ENCODE results near the gene CSTF1.

Gene CSTF1

DNA sequence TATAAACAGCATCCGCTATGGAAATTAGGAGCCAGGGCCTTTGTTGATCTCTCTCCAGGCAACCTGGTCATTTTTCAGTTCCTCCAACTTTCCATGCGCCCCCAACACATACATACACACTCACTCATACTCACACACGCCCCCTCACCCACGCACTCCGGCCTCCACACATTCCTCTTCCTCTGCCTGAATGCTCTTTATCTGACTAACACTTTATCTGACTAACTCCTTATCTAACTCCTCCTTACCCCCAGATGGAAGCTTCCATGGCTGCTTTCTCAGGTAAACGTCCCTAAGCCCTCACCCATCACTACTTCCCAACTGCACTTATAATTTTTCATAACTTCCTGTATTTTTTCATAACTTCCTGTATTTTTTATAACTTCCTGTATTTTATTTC lies 37.1 kb downstream of the CSTF1 start:
- no peak for DNase-seq (ENCODE audit: low spot score)

DNA sequence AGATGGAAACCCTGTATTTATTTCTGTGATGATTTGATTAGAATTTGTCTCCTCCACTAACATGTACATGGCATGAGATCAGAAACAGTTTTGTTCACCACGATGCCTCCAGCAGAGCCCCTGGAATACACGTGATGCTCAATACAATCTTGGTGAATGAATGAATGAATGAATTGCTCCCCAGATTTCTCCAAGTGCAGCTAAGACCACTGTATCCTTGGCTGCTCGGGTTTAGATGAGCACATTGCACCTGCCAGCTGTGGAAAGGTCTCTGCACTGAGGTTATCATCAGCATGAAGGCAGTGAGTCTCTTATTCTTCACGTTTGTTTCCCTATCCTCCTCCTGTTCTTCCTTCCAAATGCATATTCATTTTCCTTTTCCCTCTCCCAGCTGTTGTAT lies 37.5 kb downstream of the CSTF1 start:
- no peak for DNase-seq (ENCODE audit: low spot score)

DNA sequence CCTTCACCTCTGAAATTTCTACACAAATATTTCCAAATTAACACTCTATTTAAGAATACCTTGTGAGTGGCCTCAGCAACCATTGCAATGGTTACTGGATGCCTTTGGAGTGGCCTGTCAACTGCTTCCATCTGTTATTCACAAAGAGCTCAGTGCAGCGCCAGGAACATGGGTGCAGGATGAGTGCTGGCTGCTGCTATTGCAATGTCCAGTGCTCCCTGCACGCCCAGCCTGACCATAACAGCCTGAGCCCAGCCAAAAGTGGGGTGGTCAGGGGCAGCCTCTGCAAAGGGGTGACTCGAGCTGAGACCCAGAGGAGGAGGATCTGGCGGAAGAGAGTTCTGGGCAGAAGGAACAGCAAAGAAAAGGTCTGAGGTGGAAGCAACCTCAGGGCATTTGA lies 38.0 kb downstream of the CSTF1 start:
- no peak for DNase-seq (ENCODE audit: low spot score)

DNA sequence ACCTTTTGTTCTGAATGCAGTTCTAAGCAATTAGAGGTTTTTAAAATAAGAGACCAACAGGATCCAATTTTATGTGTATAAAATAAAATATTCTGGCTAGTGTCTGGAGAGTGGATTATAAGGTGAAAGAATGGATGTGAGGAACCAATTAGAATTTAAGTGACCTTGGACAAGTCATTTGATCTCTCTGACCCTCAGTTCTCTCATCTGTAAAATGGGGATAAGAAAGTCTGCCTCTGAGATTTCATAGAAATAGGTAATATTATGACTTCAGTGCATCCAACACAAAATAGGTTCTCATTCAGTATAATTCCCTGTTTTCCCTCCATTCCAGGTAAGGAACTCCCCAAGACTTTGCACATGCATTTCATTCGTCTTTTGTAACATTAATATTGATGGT lies 38.5 kb downstream of the CSTF1 start:
- DNase-seq (ENCODE audit: low spot score): no peak

DNA sequence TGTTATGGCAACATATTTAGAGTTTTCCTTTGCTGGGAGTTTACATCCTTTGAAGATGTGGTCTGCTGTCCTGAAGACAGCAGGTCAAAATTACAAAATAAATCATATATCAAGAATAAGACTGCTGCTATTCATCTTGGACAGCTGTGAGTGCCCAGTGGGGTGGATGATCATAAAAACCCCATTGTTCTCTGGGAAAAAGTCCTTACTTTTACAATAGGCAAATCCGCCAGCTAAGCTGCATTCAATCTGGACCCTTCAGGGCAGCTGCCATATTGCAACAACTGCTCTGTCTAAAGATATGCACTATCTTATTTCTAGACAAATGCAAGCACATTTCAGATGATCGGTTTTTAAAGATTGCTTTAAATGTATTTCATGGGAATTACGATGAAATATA lies 39.0 kb downstream of the CSTF1 start:
- peak; percentile 77 for DNase-seq (ENCODE audit: low spot score)

DNA sequence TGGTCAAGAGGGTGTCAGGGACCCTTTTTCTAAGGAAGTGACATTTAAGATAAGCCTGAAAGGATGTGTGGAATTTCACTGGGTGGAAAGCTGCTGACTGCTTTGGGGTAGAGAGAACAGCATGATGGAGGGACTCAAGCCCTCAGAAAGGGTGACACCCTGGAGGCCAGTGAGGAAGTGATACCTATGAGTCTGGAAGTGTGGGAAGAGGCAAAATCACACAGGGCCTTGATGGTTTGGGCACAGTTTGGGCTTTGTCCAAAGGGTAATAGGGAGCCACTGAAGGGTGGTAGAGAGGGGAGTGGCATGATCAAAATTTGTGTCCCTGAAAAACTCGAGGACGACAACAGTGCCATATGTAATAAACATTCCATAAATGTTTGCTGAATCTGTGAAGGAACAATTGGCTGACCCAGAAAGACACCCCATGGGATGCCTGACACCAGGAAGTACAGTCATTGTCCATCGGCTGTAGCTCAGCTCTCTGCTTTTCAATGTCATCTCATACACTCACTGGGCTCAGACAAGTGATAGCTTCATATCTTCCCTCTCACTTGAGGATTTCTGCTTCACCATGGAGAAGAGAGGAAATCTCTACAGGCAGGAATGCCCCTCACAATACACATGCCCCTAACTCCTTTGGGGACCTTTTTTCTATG lies 40.9 kb downstream of the CSTF1 start:
- DNase-seq (ENCODE audit: low spot score): no peak

DNA sequence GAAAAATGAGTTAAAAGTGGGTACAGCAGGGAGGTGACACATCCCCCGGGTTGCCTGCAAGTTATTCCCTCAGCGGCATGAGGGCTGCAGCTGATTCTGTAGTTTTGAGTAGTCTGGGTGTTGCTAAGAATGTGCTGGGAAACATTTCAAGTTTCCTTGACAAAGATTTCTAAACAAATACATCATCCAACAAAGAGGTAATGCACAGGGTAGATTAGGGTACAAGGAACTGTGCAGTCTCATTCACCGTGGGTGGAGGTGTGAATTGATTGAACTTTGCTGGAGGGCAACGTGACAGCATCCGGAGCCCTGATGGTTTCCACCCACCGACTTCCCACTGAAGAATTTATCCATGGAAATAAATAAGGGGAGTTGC lies 41.4 kb downstream of the CSTF1 start:
- DNase-seq (ENCODE audit: low spot score): no peak

DNA sequence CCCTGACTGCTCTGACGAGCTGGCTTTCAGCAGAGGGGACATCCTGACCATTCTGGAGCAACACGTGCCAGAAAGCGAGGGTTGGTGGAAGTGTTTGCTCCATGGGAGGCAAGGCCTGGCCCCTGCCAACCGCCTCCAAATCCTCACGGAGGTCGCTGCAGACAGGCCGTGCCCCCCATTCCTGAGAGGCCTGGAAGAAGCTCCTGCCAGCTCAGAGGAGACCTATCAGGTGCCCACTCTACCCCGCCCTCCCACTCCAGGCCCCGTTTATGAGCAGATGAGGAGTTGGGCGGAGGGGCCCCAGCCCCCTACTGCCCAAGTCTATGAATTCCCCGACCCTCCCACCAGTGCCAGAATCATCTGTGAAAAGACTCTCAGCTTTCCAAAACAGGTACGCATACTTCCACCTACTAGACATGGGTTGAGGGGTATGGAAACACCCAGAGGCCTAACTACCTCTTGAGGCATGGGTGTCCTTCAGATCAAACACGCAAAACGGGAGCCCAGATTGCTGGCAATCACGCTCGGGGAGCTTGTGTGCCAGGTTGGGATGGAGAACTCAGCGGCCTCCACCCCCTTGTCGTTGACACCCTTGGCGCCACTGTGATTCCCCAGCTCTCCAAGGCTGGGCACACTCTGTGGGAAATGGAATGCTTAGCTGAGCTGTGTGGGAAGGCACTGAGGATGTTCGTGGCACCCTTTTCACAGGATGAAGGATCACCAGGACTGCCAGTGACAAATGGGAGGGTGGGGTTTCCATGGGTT lies 44.9 kb downstream of the CSTF1 start:
- no peak for DNase-seq (ENCODE audit: low spot score)

DNA sequence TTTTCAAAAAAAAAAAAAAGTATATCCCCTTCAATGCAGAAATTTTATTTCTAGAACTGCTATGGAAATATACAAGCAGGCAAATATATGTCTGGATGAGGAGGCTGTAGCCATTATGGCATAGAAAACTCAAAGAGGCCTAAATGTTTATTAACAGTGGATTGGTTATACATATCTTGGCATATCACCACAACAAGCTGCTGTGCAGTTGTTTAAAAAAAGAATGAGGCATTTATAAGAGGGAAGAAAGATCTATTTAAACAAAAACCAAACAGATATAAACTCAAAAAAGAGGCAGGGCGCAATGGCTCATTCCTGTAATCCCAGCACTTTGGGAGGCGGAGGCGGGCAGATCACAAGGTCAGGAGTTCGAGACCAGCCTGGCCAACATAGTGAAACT lies 45.8 kb downstream of the CSTF1 start:
- DNase-seq (ENCODE audit: low spot score): no peak

DNA sequence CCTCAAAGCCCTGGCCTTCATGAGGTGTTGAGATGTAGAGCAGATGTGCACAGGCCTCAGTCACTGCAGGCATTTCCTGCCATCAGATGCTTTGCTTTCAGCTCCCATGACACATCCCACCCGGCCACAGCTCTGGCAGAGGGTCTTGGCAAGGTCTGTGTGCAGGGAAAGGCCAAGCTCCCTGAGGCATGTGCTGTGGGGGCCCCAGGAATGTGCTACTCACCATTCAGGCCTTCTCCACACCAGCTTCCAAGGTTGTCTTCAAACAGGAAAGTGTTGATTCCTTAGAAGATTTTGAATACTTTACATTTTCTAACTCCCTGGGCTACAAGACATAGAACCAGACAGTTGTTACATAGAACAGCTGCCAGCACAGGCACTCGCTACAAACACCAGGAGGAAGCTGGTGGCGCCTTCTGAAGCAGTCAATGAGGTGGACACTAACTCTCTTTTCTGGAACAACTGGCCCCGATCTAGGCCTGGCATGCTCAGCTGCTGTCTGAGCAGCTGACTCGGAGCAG lies 47.4 kb downstream of the CSTF1 start:
- no peak for DNase-seq (ENCODE audit: low spot score)

DNA sequence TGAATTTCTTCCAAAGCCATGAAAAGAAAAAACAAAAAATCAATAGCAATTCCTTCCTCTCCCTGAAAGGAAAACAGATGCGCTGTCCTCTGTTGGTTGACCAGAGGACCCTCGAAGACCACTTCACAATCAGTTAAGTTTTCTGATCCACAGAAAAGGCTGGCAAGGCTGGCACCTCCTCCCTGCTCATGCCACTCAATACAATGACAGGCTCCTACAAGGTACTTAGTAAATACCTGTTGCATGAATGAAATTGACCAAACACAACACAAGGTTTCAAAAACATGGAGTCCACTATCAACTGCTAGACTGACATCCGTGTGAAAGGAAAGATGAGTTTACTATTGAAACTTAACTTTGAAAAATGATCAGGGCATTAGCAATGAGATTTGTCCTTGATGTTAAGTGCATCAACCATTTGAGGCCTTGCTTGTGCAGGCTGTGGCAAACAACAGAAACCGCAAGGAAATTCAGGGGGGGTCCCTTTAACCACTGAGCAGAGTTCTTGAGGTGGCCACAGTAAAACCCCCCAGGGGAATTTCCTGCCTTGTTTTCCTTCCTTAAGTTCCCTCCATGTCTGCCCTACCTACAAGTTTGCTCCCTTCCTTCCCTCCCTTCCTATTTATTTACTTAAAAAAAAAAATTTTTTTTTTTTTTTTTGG lies 48.0 kb downstream of the CSTF1 start:
- no peak for DNase-seq (ENCODE audit: low spot score)

DNA sequence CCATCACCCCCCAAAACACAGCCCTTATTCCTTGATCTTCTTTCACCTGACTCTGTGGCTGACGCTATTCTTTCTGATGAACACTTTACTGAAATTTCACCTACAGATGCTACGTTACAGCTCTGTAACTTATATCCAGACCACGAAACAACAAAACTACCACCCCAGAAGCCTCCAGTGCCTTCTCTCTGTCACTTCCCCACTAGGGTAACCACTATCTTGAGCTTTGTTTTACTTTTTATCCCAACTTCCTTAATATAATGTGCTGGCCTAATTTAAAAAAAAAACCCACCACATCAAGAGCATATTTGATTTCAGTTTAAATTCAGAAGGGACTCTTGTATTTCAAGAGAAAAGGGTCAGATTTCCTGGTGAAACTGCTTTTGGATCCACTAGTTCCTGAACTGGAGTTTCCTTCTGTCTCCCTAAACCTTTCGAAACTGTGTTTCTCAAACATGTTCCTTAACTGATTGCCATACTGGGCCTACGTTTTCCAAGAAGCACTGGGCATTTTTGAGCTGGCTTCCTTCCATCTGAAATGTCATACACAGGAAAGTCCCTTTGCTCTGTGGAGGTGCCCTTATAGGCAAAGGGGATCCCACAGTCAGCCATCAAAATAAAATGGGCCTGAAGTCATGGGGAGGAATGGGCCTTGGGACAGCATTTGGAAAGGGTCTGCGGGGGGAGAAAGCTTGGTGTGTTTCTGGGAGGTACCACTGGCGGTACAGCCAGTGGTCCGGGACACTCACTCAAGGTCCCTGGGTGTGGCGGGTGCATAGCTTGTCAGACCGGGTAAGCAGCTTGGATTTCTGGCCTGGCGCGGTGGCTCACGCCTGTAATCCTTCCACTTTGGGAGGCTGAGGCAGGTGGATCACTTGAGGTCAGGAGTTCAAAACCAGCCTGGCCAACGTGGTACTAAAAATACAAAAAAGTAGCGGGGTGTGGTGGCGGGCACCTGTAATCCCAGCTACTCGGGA lies 50.2 kb downstream of the CSTF1 start:
- DNase-seq (ENCODE audit: low spot score): no peak

DNA sequence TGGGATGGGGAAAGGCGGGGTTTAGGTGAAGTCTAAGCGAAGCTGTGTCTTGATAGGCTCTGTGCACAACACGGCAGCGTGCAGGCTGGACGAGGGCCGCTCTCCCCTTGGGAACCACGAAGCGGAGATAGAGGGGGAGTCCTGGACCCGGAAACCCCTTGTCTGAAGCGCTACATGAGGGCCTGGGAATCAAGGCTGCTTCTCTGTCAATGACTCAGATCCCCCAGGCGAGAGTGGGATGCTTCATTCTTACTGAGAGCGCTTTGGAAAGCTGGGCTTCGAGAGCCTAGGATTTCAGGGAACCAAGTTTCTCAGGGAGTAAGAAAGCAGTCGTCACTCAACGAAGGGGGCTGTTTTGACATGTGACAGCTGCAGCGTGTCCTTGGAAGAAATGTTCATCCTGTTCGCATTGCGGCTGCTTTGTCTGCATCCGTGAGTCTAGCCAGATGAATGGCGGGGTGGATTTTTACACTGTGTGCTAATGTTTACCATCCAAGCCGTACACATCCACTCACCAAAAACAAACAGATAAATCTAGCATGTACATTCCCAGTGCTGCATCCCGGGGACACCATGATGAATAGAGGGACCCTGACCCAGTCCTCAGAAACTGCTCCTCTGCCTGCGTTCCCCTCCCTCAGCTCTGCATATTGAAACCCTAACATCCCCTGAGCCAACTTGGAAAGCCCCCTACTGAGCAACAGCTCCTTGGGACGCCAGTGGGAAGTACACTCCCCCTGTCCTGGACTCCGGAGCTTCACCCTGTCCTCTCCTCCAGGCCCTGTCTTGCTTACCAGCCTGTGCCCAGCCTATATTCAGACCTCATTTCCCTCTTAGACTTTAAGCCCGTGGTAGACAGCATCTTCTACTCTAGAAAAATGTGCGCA lies 51.5 kb downstream of the CSTF1 start:
- DNase-seq (ENCODE audit: low spot score): no peak

DNA sequence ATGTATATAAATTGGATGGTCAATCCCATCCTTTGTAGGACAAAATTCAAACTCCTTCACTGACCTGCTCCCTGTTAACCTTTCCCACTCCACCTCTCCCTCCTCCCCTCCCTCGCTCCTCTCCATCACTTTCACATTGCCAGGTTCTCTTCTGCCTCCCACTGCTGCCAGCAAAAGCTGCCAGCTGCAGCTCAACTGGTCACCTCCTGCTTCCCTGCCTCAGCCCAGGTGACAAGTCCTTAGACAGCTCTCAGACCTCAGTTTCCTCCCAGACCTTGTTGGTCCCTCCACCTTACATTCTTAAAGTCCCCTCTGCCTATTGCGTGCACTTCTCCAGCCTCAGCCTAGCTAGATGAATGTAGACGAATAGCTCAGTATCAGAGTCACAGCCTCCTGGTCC lies 52.7 kb downstream of the CSTF1 start:
- DNase-seq (ENCODE audit: low spot score): no peak

DNA sequence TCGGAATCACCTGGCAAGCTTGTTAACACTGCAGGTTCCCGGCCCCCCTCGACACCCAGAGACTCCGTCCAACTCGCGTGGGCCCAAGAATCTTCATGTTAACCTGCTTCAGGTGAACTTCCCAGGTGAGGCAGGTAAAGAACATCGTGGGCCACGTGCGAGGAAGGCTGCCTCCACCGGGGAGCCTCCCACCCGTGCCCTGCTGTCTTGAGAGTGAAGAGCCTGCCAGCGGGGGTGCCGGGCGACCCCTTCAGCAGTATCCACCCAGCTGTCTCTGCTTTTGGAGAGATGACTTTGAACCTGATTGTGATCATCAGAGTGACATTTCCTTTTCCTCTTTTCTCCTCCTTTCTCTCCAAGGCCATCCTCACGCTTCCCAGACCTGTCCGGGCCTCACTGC lies 53.1 kb downstream of the CSTF1 start:
- no peak for DNase-seq (ENCODE audit: low spot score)

DNA sequence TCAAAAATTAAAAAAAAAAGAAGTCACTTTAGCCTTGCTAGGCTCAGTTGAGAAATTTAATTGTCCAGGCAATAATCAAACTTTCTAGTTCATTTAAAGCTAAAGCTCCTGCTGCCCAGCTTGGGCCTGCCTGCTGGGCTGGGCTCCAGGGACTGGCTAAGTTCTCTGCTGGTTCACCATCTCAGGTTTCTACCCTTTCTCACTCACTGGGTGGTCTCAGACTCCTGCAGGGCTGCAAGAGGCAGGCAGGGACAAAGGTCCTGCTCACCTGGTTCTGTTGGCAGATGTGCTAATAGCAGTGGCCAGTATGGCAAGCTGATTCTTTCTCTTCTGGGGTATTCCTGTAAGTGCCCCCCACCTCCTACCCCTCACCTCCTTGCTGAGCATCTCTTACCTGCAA lies 54.8 kb downstream of the CSTF1 start:
- no peak for DNase-seq (ENCODE audit: low spot score)

DNA sequence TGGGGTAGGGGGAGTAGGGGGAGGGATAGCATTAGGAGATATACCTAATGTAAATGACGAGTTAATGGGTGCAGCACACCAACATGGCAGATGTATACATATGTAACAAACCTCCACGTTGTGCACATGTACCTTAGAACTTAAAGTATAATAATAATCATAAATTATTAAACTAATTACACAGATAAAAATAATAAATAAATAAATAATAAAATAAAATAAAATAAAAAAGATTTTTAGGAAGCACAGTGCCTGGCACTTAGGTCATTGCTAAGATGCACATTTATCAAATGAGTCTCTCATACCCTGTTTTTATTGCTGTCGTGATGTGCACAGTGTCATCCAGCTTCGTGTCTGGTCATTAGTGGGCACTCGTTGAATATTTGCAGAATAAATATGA lies 57.0 kb downstream of the CSTF1 start:
- no peak for DNase-seq (ENCODE audit: low spot score)

DNA sequence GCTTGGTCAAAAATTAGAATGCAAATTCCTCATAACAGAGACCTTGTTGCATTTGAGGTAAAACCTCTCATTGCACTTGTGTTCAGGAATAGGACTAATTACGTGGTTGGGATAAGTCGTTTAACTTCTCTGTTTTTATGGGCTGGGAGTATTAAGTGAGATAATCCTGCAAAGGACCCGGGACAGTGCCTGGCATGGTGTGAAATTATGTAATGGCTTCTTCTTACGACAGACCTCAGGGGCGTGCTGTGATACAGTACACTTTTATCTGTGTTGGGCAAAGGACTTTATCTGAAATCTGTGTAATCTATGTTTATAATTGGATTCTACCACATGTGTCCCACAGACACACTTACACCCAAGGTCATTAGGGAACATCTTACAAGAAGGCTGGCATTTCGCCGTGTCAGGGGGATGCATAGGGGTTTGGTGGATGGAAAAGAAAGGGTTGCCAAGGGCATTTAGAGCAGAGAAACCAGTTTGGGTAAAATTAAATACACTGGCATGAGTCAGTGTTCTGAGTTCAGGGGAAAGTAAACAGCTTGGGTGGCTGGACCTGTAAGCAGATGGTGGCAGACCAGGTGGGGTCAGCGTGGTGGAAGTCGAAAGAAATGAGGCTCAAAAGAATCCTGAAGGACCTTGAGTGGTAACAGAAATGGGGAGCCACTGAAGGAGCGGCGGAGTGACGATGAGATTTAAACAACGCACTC lies 58.8 kb downstream of the CSTF1 start:
- no peak for DNase-seq (ENCODE audit: low spot score)

DNA sequence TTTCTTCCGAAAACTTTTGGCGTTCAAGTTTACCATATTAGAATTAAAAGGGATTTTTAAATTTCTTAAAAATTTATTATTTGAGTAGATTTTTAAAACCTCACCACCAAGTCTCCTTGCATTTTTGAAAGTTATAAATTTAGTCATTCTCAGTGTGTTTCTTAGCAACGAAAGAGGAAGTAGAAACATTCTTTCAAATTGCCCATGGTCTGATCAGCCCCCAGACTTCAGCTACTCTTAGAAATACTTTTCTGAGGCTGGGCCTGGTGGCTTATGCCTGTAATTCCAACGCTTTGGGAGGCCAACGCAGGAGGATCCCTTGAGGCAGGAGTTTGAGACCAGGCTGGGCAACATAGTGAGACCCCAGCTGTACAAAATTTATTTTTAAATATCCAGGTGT lies 60.9 kb downstream of the CSTF1 start:
- no peak for DNase-seq (ENCODE audit: low spot score)

DNA sequence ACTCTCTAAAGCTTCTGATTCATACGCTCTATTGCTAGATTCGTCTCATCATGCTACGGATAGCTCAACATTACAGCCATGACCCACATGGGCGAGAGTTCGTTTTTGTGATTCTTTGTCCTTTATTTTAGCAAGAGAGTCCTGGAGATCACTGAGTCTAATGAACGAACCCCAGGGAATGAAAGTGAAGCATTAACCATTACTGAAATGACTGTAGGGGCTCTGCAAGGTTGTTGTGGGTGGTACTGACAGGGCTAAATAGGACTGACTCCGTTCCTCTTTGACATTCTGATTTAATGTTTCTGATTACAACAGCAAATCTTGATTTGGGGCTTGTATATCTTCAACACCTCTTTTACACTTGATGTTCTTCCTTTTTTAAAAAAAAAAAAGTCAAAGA lies 62.3 kb downstream of the CSTF1 start:
- no peak for DNase-seq (ENCODE audit: low spot score)
